Activated naive CD4-positive, alpha-beta T cell treated with anti-CD3 and anti-CD28 coated beads, Interleukin-2, amount 10 ng/mL, durations not matched to agents 7 days and 5 days (primary cell): ENCODE results near the gene CEACAM7.

Experiments used
- CTCF ChIA-PET: fragments of 350-600 bp; sonication (Branson Sonifier 250); formaldehyde crosslinking; loops from one replicate; lab custom pipeline; 2021; ENCODE audit warnings: antibody characterized with exemption; lab: Charles Lee
- DNase-seq: peaks from one replicate; pipeline ENCODE4 v3.0.0-alpha.2; 2020
- H3K27ac Mint-ChIP-seq: one replicate; pipeline ENCODE4 v1.8.0; 2021; ENCODE audit warnings: mild to moderate bottlenecking, moderate library complexity, mixed read lengths
- H3K27me3 Mint-ChIP-seq: one replicate; pipeline ENCODE4 v1.8.0; 2021; ENCODE audit warnings: mild to moderate bottlenecking, mixed read lengths
- H3K36me3 Mint-ChIP-seq: one replicate; pipeline ENCODE4 v1.8.0; 2021; ENCODE audit warnings: mixed read lengths
- H3K4me1 Mint-ChIP-seq: one replicate; pipeline ENCODE4 v1.8.0; 2021; ENCODE audit warnings: mixed read lengths
- H3K4me3 Mint-ChIP-seq: one replicate; pipeline ENCODE4 v1.8.0; 2021; ENCODE audit warnings: mild to moderate bottlenecking, moderate library complexity, mixed read lengths
- H3K9me3 Mint-ChIP-seq: one replicate; pipeline ENCODE4 v1.8.0; 2021; ENCODE audit warnings: mixed read lengths

CEACAM7 gene

GRCh38 chr19:41695745-41696144 lies 7.7 kb upstream of the CEACAM7 start:
- Mint-ChIP-seq H3K4me3 (no peak overlapping the region), H3K27me3 (peaks cover 38% of the 10 kb centered on the region), H3K4me1 (no peaks in the 10 kb centered on the region), H3K36me3 (no peaks in the 10 kb centered on the region), H3K27ac (no peak overlapping the region), H3K9me3 (no peaks in the 10 kb centered on the region)
- DNase-seq: no peak
- CTCF ChIA-PET: interaction anchor here (2.2 kb wide), 1 partner anchor 12 kb away, joined by 8 read pairs; no protein-coding TSS in a partner anchor

GRCh38 chr19:41694831-41695635 lies 7.0 kb upstream of the CEACAM7 start:
- Mint-ChIP-seq H3K36me3 (no peaks in the 10 kb centered on the region), H3K9me3 (no peaks in the 10 kb centered on the region), H3K27me3 (peaks cover 41% of the 10 kb centered on the region), H3K4me1 (no peaks in the 10 kb centered on the region), H3K27ac (no peak overlapping the region), H3K4me3 (no peak overlapping the region)
- CTCF ChIA-PET: interaction anchor here (2.2 kb wide), 1 partner anchor 12 kb away, joined by 8 read pairs; no protein-coding TSS in a partner anchor
- no peak for DNase-seq

- Mint-ChIP-seq H3K27ac (no peak overlapping the region), H3K9me3 (no peaks in the 10 kb centered on the region), H3K4me3 (no peak overlapping the region), H3K27me3 (peaks cover 39% of the 10 kb centered on the region), H3K36me3 (no peaks in the 10 kb centered on the region), H3K4me1 (no peaks in the 10 kb centered on the region)
- DNase-seq: no peak
- CTCF ChIA-PET: interaction anchor here (0.9 to 1.0 kb wide), 2 partner anchors 13 to 53 kb away, joined by 4 to 5 read pairs; no protein-coding TSS in a partner anchor
Measured at GRCh38 chr19:41694196-41694595, 6.1 kb upstream of the CEACAM7 start.

GRCh38 chr19:41691268-41691970 lies 3.3 kb upstream of the CEACAM7 start:
- DNase-seq: peak; percentile 50
- H3K36me3 Mint-ChIP-seq: no peaks in the 10 kb centered on the region
- no peak overlapping the region for H3K27ac Mint-ChIP-seq
- no peak overlapping the region for H3K4me3 Mint-ChIP-seq
- H3K9me3 Mint-ChIP-seq: no peaks in the 10 kb centered on the region
- CTCF ChIA-PET: interaction anchor here (0.9 to 4.4 kb wide), 8 partner anchors 10 to 87 kb away, joined by 3 to 29 read pairs (median 4); no protein-coding TSS in a partner anchor
- H3K27me3 Mint-ChIP-seq: peaks cover 42% of the 10 kb centered on the region
- H3K4me1 Mint-ChIP-seq: no peaks in the 10 kb centered on the region

- Mint-ChIP-seq H3K36me3 (no peaks in the 10 kb centered on the region), H3K27ac (no peak overlapping the region), H3K4me3 (no peak overlapping the region), H3K4me1 (no peaks in the 10 kb centered on the region), H3K27me3 (peaks cover 40% of the 10 kb centered on the region), H3K9me3 (no peaks in the 10 kb centered on the region)
- DNase-seq: no peak
- CTCF ChIA-PET: interaction anchor here (0.9 to 4.4 kb wide), 8 partner anchors 11 to 87 kb away, joined by 3 to 29 read pairs (median 4); no protein-coding TSS in a partner anchor
Measured at GRCh38 chr19:41690801-41691065, 2.7 kb upstream of the CEACAM7 start.

- no peak for DNase-seq
- H3K4me1 Mint-ChIP-seq: no peaks in the 10 kb centered on the region
- H3K27me3 Mint-ChIP-seq: peaks cover 44% of the 10 kb centered on the region
- H3K27ac Mint-ChIP-seq: no peak overlapping the region
- no peaks in the 10 kb centered on the region for H3K9me3 Mint-ChIP-seq
- no peak overlapping the region for H3K4me3 Mint-ChIP-seq
- no peaks in the 10 kb centered on the region for H3K36me3 Mint-ChIP-seq
- CTCF ChIA-PET: interaction anchor here (1.1 to 4.4 kb wide), 3 partner anchors 17 to 48 kb away, joined by 3 to 29 read pairs (median 11); no protein-coding TSS in a partner anchor
Measured at GRCh38 chr19:41689993-41690800, 2.1 kb upstream of the CEACAM7 start.

GRCh38 chr19:41688687-41689086 lies 617 bp upstream of the CEACAM7 start:
- CTCF ChIA-PET: interaction anchor here (0.6 to 4.4 kb wide), 5 partner anchors 11 to 47 kb away, joined by 3 to 29 read pairs (median 4); no protein-coding TSS in a partner anchor

GRCh38 chr19:41687419-41687818 lies 651 bp downstream of the CEACAM7 start:
- H3K4me1 Mint-ChIP-seq: no peaks in the 10 kb centered on the region
- no peak overlapping the region for H3K4me3 Mint-ChIP-seq
- DNase-seq: no peak
- H3K36me3 Mint-ChIP-seq: no peaks in the 10 kb centered on the region
- H3K27me3 Mint-ChIP-seq: peaks cover 61% of the 10 kb centered on the region
- H3K27ac Mint-ChIP-seq: no peak overlapping the region
- CTCF ChIA-PET: no interaction called here
- no peaks in the 10 kb centered on the region for H3K9me3 Mint-ChIP-seq

More at GRCh38 chr19:41688687-41689086, 617 bp upstream of the CEACAM7 start:
- no peak for DNase-seq
- Mint-ChIP-seq H3K4me3 (no peak overlapping the region), H3K9me3 (no peaks in the 10 kb centered on the region), H3K4me1 (no peaks in the 10 kb centered on the region), H3K27me3 (peaks cover 50% of the 10 kb centered on the region), H3K36me3 (no peaks in the 10 kb centered on the region), H3K27ac (no peak overlapping the region)

GRCh38 chr19:41682437-41682836 lies 5.6 kb downstream of the CEACAM7 start:
- no peak for DNase-seq
- CTCF ChIA-PET: interaction anchor here (0.8 kb wide), 1 partner anchor 10 kb away, joined by 3 read pairs; no protein-coding TSS in a partner anchor
- Mint-ChIP-seq H3K27ac (no peak overlapping the region), H3K27me3 (peaks cover 49% of the 10 kb centered on the region), H3K4me3 (no peak overlapping the region), H3K36me3 (no peaks in the 10 kb centered on the region), H3K4me1 (no peaks in the 10 kb centered on the region), H3K9me3 (no peaks in the 10 kb centered on the region)

- Mint-ChIP-seq H3K27me3 (peaks cover 21% of the 10 kb centered on the region), H3K4me3 (no peak overlapping the region), H3K4me1 (no peaks in the 10 kb centered on the region), H3K36me3 (no peaks in the 10 kb centered on the region), H3K9me3 (peaks cover 9% of the 10 kb centered on the region), H3K27ac (no peak overlapping the region)
- CTCF ChIA-PET: no interaction called here
- DNase-seq: no peak
Measured at GRCh38 chr19:41671486-41671885, 16.6 kb downstream of the CEACAM7 start.

- H3K27me3 Mint-ChIP-seq: peaks cover 17% of the 10 kb centered on the region
- peaks cover 15% of the 10 kb centered on the region for H3K9me3 Mint-ChIP-seq
- no peaks in the 10 kb centered on the region for H3K4me1 Mint-ChIP-seq
- no peak overlapping the region for H3K4me3 Mint-ChIP-seq
- no peak overlapping the region for H3K27ac Mint-ChIP-seq
- H3K36me3 Mint-ChIP-seq: no peaks in the 10 kb centered on the region
- no peak for DNase-seq
- CTCF ChIA-PET: no interaction called here
Measured at GRCh38 chr19:41670755-41671154, 17.3 kb downstream of the CEACAM7 start.

GRCh38 chr19:41668315-41668714 lies 19.8 kb downstream of the CEACAM7 start:
- Mint-ChIP-seq H3K36me3 (no peaks in the 10 kb centered on the region), H3K9me3 (peaks cover 29% of the 10 kb centered on the region), H3K27me3 (peaks cover 17% of the 10 kb centered on the region), H3K27ac (no peak overlapping the region), H3K4me1 (no peaks in the 10 kb centered on the region), H3K4me3 (no peak overlapping the region)
- no peak for DNase-seq
- CTCF ChIA-PET: no interaction called here

- Mint-ChIP-seq H3K4me3 (no peak overlapping the region), H3K36me3 (no peaks in the 10 kb centered on the region), H3K4me1 (no peaks in the 10 kb centered on the region), H3K27ac (no peak overlapping the region), H3K9me3 (peaks cover 29% of the 10 kb centered on the region), H3K27me3 (peaks cover 9% of the 10 kb centered on the region)
- CTCF ChIA-PET: interaction anchor here (0.9 kb wide), 1 partner anchor 87 kb away, joined by 3 read pairs; no protein-coding TSS in a partner anchor
- DNase-seq: no peak
Measured at GRCh38 chr19:41666075-41666474, 22.0 kb downstream of the CEACAM7 start.
